Islet of Langerhans (tissue), 1 donor: ENCODE data around the gene MBD5.
"Not testable (repeated sequence)": the region's sequence is repeated elsewhere in the genome, so short reads cannot be mapped to it uniquely, and the experiment has no call there.

Experiments
- FAIRE-seq: peaks from one replicate; lab custom pipeline; 2011; peaks lifted over from hg19 to GRCh38; lab: Jason Lieb, UNC

Gene MBD5

GRCh38 chr2:148526509-148527346 is 505.8 kb downstream of the MBD5 start:
- no peak for FAIRE-seq

- no peak for FAIRE-seq
Observed at GRCh38 chr2:148527488-148528340, 506.8 kb downstream of the MBD5 start.

- FAIRE-seq, result no peak
Observed at GRCh38 chr2:148528356-148529064, 507.6 kb downstream of the MBD5 start.

- FAIRE-seq, result no peak
Observed at GRCh38 chr2:148529745-148530144, 508.9 kb downstream of the MBD5 start.

GRCh38 chr2:148530350-148530749 is 509.5 kb downstream of the MBD5 start:
- no peak for FAIRE-seq

GRCh38 chr2:148531235-148531634 is 510.3 kb downstream of the MBD5 start:
- no peak for FAIRE-seq

GRCh38 chr2:148531669-148532428 is 511.0 kb downstream of the MBD5 start:
- no peak for FAIRE-seq

- no peak for FAIRE-seq
Observed at GRCh38 chr2:148533004-148533403, 512.1 kb downstream of the MBD5 start.

- no peak for FAIRE-seq
Observed at GRCh38 chr2:148533685-148534084, 512.8 kb downstream of the MBD5 start.

GRCh38 chr2:148534416-148535204 is 513.7 kb downstream of the MBD5 start:
- FAIRE-seq, result no peak

GRCh38 chr2:148538375-148538774 is 517.5 kb downstream of the MBD5 start:
- no peak for FAIRE-seq

GRCh38 chr2:148540022-148540421 is 519.1 kb downstream of the MBD5 start:
- FAIRE-seq, result no peak

- FAIRE-seq, result no peak
Observed at GRCh38 chr2:148541792-148542191, 520.9 kb downstream of the MBD5 start.

- no peak for FAIRE-seq
Observed at GRCh38 chr2:148542614-148543013, 521.7 kb downstream of the MBD5 start.

- not testable (repeated sequence) for FAIRE-seq
Observed at GRCh38 chr2:148543088-148543540, 522.2 kb downstream of the MBD5 start.

- FAIRE-seq, result no peak
Observed at GRCh38 chr2:148545390-148546256, 524.7 kb downstream of the MBD5 start.

- no peak for FAIRE-seq
Observed at GRCh38 chr2:148546270-148546669, 525.4 kb downstream of the MBD5 start.

GRCh38 chr2:148548716-148549400 is 528.0 kb downstream of the MBD5 start:
- FAIRE-seq, result no peak

- no peak for FAIRE-seq
Observed at GRCh38 chr2:148552675-148553331, 531.9 kb downstream of the MBD5 start.
